ENCODE data around the gene B4GALNT4.

GRCh38 chr11:396948-397548, 27.7 kb downstream of the B4GALNT4 start:
- TF ChIP-seq POLR2AphosphoS5 (IDR thresholded peaks at IDR 0.05; ENCODE audit: low read depth, low read length) (no peak), POLR2A (IDR thresholded peaks at IDR 0.05; ENCODE audit: low read depth, low read length) (no peak), TAF1 (IDR thresholded peaks at IDR 0.05; ENCODE audit: borderline replicate concordance, low read depth, low read length) (no peak)
